Kidney tubule cell (primary cell): ENCODE results near the gene EEF2K.
"Not testable (repeated sequence)": the region's sequence is repeated elsewhere in the genome, so short reads cannot be mapped to it uniquely, and the experiment has no call there.

Experiments used
- DNase-seq: peaks from one replicate; pipeline ENCODE4 v3.0.0-alpha.2; 2018; ENCODE audit warnings: low spot score

EEF2K gene

GRCh38 chr16:22297114-22297870 is 91.2 kb downstream of the EEF2K start, which contains the start of gene POLR3E:
TSS of gene POLR3E (plus strand) at chr16:22297409. CDS start at chr16:22302969, 5,560 bp downstream.
- peak; percentile 99 for DNase-seq

- peak; percentile 97 for DNase-seq
These were observed 92.0 kb downstream of the EEF2K start for GRCh38 chr16:22297871-22298733.

- DNase-seq = no peak
These were observed 93.0 kb downstream of the EEF2K start for GRCh38 chr16:22299036-22299435.

GRCh38 chr16:22300427-22301071 is 94.5 kb downstream of the EEF2K start:
- peak; percentile 67 for DNase-seq

GRCh38 chr16:22301423-22301822 is 95.3 kb downstream of the EEF2K start:
- DNase-seq = not testable (repeated sequence)

- no peak for DNase-seq
These were observed 96.8 kb downstream of the EEF2K start for GRCh38 chr16:22302776-22303363.

- DNase-seq = no peak
These were observed 98.3 kb downstream of the EEF2K start for GRCh38 chr16:22304411-22304810.

GRCh38 chr16:22306788-22307187 is 100.7 kb downstream of the EEF2K start:
- no peak for DNase-seq

GRCh38 chr16:22307838-22308237 is 101.8 kb downstream of the EEF2K start:
- DNase-seq = no peak

GRCh38 chr16:22308824-22309520 is 102.9 kb downstream of the EEF2K start:
- DNase-seq = no peak

GRCh38 chr16:22311520-22311919 is 105.4 kb downstream of the EEF2K start:
- DNase-seq = no peak

GRCh38 chr16:22312897-22313781 is 107.1 kb downstream of the EEF2K start:
- no peak for DNase-seq

GRCh38 chr16:22313876-22314470 is 107.9 kb downstream of the EEF2K start:
- no peak for DNase-seq

GRCh38 chr16:22314661-22315626 is 108.9 kb downstream of the EEF2K start:
- no peak for DNase-seq

GRCh38 chr16:22315979-22316378 is 109.9 kb downstream of the EEF2K start:
- no peak for DNase-seq

- DNase-seq = no peak
These were observed 110.3 kb downstream of the EEF2K start for GRCh38 chr16:22316411-22316811.

GRCh38 chr16:22317001-22317530 is 111.0 kb downstream of the EEF2K start:
- no peak for DNase-seq

GRCh38 chr16:22317625-22318024 is 111.5 kb downstream of the EEF2K start:
- DNase-seq = no peak
